Measurements from ENCODE around the gene RPTOR.

GRCh38 chr17:80969030-80969673, 424.5 kb downstream of the RPTOR start:
- no peak for TF ChIP-seq CTCF (IDR thresholded peaks at IDR 0.05; ENCODE audit: low read depth, low read length)
- TF ChIP-seq EZH2phosphoT487 (IDR thresholded peaks at IDR 0.05; ENCODE audit: low read depth), result no peak
